ENCODE measurements around the gene SSNA1. TPM values are rescaled to one million over a fixed set of nuclear protein-coding genes. Genes with fewer than 3 reads are reported as not detected.
A peak's percentile ranks its signal among the peaks of the same experiment; 100 is the strongest.
"Not testable (repeated sequence)": the region's sequence is repeated elsewhere in the genome, so short reads cannot be mapped to it uniquely, and the experiment has no call there.

Gene SSNA1
- total and polyA plus RNA-seq, 12 donors, result 13.2 to 138 (median 70.3) TPM

DNA sequence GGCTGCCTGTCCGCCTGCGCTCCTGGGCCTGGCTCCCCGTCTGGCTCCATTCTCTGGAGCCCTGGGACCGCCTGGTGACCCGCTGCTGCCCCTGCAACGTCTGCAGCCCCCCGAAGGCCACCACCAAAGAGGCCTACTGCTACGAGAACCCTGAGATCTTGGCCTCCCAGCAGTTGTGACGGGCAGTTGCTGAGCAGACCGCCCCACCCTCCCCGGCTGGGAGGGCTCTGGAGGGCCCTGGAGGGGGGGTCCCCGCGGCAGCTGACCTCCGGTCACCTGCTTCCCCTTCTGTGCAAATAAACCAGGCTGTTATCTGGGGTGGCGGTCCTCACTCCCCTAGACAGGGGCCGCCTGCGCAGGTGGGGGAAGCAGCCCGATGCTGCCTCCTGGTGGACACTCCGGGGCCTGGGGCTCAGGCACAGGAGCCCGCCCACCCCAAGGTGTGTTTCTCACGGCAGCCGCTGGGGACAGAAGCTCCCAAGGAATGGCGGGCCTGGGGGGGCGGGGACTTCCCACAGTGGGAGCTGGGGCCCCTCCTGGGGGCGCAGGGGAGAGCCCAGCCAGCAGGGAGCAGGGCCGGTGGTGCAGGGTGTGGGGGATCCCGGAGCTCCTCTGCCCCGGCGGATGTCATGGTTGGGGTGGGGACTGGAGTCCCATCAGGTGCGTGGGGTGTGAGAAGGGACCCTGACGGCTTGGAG is 47.9 kb downstream of the SSNA1 start:
- no peak overlapping the region for H3K4me3 ChIP-seq
- intact Hi-C loops (cut with DNase I), result loop anchor here in 1 of 2 donors (10.0 kb wide), 1 partner anchor 452 kb away; no protein-coding TSS in a partner anchor
- WGBS, 4 donors, result 3 to 10% (median 6%) methylated on average over 4 to 31 of the region's 31 CpGs
- H3K27me3 ChIP-seq, result peaks cover 22% of the 10 kb centered on the region
- peak; percentile 82 to 93 (median 88) for DNase-seq
- no peaks in the 10 kb centered on the region for H3K36me3 ChIP-seq (replicated peaks in 1 of 2)
- peaks cover 7 to 23% of the 10 kb centered on the region in 2 donors for H3K4me1 ChIP-seq (replicated peaks in 1 of 2)
- no peak overlapping the region for H3K27ac ChIP-seq
- TF ChIP-seq, protein P1, sequence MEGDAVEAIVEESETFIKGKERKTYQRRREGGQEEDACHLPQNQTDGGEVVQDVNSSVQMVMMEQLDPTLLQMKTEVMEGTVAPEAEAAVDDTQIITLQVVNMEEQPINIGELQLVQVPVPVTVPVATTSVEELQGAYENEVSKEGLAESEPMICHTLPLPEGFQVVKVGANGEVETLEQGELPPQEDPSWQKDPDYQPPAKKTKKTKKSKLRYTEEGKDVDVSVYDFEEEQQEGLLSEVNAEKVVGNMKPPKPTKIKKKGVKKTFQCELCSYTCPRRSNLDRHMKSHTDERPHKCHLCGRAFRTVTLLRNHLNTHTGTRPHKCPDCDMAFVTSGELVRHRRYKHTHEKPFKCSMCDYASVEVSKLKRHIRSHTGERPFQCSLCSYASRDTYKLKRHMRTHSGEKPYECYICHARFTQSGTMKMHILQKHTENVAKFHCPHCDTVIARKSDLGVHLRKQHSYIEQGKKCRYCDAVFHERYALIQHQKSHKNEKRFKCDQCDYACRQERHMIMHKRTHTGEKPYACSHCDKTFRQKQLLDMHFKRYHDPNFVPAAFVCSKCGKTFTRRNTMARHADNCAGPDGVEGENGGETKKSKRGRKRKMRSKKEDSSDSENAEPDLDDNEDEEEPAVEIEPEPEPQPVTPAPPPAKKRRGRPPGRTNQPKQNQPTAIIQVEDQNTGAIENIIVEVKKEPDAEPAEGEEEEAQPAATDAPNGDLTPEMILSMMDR (IDR thresholded peaks at IDR 0.05), result peak; percentile 97 to 100 (median 98)
- TF ChIP-seq POLR2A (IDR thresholded peaks at IDR 0.05), result no peak
- H3K9me3 ChIP-seq (replicated peaks in 1 of 3), result no peaks in the 10 kb centered on the region

DNA sequence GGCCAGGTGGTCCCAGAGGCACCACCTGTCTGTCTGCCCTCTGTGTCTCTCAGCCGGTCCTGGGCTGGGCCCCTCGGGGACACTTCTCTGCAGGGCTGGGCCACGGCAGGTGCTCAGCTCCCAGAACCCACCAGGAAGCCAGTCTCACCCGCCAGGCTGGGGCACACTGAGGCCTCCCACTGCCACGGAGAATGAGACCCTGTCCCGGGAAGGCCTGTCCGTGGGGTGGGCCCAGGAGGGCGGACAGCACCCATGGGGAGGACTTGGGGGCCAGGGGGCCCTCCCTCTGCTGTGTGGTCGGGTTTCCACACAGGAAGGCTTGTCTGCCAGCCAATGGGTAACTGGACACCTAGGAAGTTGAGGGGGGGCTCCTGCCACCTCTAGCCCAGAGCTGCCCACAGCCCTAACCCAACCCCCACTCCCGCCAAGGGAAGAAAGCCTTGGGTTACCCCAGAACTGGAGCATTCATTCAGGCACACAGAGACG is 48.5 kb downstream of the SSNA1 start:
- TF ChIP-seq POLR2A (IDR thresholded peaks at IDR 0.05), result no peak
- TF ChIP-seq, protein P1 (IDR thresholded peaks at IDR 0.05), result no peak
- intact Hi-C loops (cut with DNase I), result loop anchor here in 1 of 2 donors (10.0 kb wide), 1 partner anchor 452 kb away; no protein-coding TSS in a partner anchor
- H3K36me3 ChIP-seq (replicated peaks in 1 of 2), result peaks cover 0 to under 1% of the 10 kb centered on the region in 2 donors
- no peaks in the 10 kb centered on the region for H3K9me3 ChIP-seq (replicated peaks in 1 of 3)
- H3K4me1 ChIP-seq (replicated peaks in 1 of 2), result peaks cover 7 to 25% of the 10 kb centered on the region in 2 donors
- H3K27me3 ChIP-seq, result peaks cover 17% of the 10 kb centered on the region
- H3K27ac ChIP-seq, result no peak overlapping the region
- no peak overlapping the region for H3K4me3 ChIP-seq
- WGBS, 4 donors, result 10 to 93% (median 44%) methylated on average over 2 to 11 of the region's 11 CpGs
- no peak for DNase-seq

DNA sequence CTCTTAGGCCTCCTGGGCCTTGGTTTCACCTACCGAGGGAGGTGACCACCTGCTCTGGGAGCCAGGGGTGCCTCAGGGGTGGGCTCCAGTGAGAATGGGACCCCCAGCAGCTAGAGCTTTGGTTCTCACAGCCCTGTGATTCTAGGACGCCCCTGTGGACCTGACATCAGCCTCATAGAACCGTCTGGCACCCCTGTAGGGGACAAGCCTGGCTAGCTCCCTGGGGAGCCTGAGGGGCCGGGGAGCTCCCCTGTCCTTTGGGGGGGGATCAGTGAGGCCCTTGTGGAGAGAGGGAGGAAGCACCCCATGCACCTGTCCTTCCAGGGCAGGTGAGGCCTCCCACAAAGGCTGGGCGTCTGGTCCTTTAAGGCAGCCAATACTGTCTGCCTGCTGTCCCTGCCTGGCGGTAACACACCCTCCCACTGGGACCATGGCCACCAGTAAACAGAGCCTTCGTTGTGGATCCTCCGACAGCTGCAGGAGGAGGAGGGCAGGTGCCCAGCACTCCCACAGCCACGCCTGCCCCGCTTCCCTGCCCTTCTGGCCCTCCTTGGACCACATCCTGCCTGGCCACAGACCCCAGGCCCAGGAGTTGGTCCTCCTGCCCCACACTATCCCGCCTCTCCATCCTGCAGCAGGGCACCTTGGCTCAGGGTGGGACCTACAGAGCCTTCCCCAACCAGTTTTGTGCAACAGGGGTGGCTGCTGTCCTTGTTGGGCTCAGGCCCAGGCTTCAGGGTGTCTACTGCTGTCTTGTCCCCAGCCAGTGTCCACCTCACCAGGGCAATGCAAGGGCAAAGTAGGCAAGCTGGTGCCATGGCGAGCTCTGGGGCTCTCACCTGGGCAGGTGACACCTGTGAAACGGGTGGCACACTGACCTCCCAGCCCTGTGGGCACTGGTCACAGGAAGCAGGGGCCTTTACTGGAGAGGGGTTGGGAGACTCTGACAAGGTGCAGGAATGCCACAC is 49.6 kb downstream of the SSNA1 start:
- intact Hi-C loops (cut with DNase I), result loop anchor here in 1 of 2 donors (10.0 kb wide), 1 partner anchor 453 kb away; no protein-coding TSS in a partner anchor
- no peak for DNase-seq
- Histone ChIP-seq H3K27ac (no peak overlapping the region), H3K4me3 (no peak overlapping the region), H3K9me3 (replicated peaks in 1 of 3) (no peaks in the 10 kb centered on the region), H3K36me3 (replicated peaks in 1 of 2) (peaks cover 0 to 11% of the 10 kb centered on the region in 2 donors), H3K27me3 (peaks cover 8% of the 10 kb centered on the region), H3K4me1 (replicated peaks in 1 of 2) (peaks cover 7 to 36% of the 10 kb centered on the region in 2 donors)
- WGBS, 4 donors, result 69 to 81% (median 80%) methylated on average over 5 to 13 of the region's 13 CpGs
- TF ChIP-seq POLR2A (IDR thresholded peaks at IDR 0.05), result no peak
- TF ChIP-seq, protein P1 (IDR thresholded peaks at IDR 0.05), result no peak

DNA sequence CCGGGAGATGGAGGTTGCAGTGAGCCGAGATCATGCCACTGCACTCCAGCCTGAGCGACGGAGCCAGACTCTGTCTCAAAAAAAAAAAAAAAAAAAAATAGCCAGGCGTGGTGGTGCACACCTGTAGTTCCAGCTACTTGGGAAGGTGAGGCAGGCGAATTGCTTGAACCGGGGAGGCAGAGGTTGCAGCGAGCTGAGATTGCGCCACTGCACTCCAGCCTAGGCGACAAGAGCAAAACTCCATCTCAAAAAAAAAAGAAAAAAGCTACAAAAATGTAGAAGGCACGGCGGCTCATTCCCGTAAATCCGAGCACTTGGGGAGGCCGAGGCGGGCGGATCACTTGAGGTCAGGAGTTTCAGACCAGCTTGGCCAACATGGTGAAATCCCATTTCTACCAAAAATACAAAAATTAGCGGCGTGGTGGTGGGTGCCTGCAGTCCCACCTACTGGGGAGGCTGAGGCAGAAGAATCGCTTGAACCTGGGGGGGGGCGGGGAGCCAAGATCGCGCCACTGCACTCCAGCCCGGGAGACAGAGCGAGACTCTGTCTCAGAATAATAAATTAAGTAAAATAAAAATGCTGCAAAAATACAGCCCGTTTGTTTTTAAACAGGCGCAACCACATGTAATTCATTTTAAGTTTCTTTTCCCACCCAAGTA is 51.2 kb downstream of the SSNA1 start:
- H3K9me3 ChIP-seq (replicated peaks in 1 of 3); H3K27me3 ChIP-seq; DNase-seq: not testable (repeated sequence)
- WGBS, 4 donors, result 49 to 55% (median 51%) methylated on average over 25 to 27 of the region's 27 CpGs
- intact Hi-C loops (cut with DNase I), result loop anchor here in 1 of 2 donors (10.0 kb wide), 1 partner anchor 455 kb away; no protein-coding TSS in a partner anchor
- Histone ChIP-seq H3K4me3 (peak overlapping the region in 2 of 4 donors; percentile 51 to 81), H3K36me3 (replicated peaks in 1 of 2) (peaks cover 0 to 18% of the 10 kb centered on the region in 2 donors), H3K27ac (peak overlapping the region; percentile 76 to 97 (median 93)), H3K4me1 (replicated peaks in 1 of 2) (peaks cover 7 to 43% of the 10 kb centered on the region in 2 donors)
